C4-2B (cell line): ENCODE measurements around the gene CBX1.

Experiments used
- H3K27ac ChIP-seq: fragments of 450-650 bp; 2 replicates; pipeline ENCODE4 v1.5.1; 2017
- CTCF ChIP-seq: fragments of 450-650 bp; conservative IDR thresholded peaks from 2 replicates; pipeline ENCODE4 v1.5.1; 2017; ENCODE audit warnings: mild to moderate bottlenecking
- ZFX ChIP-seq: fragments of 450-650 bp; IDR thresholded peaks from 2 replicates; pipeline ENCODE4 v1.6.1; 2017

The CBX1 gene

GRCh38 chr17:48059125-48059668, 42.1 kb downstream of the CBX1 start:
- TF ChIP-seq ZFX (no peak), CTCF (no peak)
- no peak overlapping the region for H3K27ac ChIP-seq

- TF ChIP-seq CTCF, result no peak
- no peak for TF ChIP-seq ZFX
- H3K27ac ChIP-seq, result no peak overlapping the region
These were observed 42.7 kb downstream of the CBX1 start for GRCh38 chr17:48058393-48059124.

GRCh38 chr17:48057626-48058025, 43.7 kb downstream of the CBX1 start:
- TF ChIP-seq CTCF, result no peak
- H3K27ac ChIP-seq, result no peak overlapping the region

- H3K27ac ChIP-seq, result no peak overlapping the region; the same call in 1 of the 2 replicates
- TF ChIP-seq ZFX, result no peak
- no peak for TF ChIP-seq CTCF
These were observed 44.4 kb downstream of the CBX1 start for GRCh38 chr17:48056879-48057278.

GRCh38 chr17:48056246-48056745, 45.0 kb downstream of the CBX1 start:
- peak overlapping the region; percentile 50; the same call in 1 of the 2 replicates for H3K27ac ChIP-seq

GRCh38 chr17:48055531-48056245, 45.6 kb downstream of the CBX1 start:
- TF ChIP-seq CTCF (no peak), ZFX (no peak)
- H3K27ac ChIP-seq, result peak overlapping the region; percentile 50

More at GRCh38 chr17:48056246-48056745, 45.0 kb downstream of the CBX1 start:
- TF ChIP-seq CTCF (no peak), ZFX (no peak)
